Measurements from ENCODE around the gene KIF1A.

KIF1A gene

DNA sequence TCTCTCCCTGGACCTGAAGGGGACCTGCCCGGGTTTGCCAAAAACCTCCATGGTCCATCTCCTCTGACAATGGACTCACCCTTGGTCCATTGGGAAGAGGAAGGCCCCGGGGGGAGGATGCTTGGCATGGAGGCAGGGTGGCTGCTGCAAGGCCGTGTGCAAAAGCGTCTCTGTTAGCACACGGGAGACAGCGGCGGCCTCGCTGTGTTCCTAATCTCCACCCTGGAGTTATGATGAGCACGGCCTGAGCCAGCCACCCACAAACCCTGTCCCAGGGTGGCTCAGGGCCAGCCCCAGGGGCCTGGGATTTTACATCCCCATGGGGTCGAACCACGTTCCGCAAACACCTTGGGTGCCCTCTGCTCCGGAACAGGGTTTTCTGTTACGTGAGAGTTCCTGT lies 92.6 kb downstream of the KIF1A start:
- H3K4me1 ChIP-seq (ENCODE audit: control insufficient read depth, insufficient read depth, low read length) = no peaks in the 10 kb centered on the region

DNA sequence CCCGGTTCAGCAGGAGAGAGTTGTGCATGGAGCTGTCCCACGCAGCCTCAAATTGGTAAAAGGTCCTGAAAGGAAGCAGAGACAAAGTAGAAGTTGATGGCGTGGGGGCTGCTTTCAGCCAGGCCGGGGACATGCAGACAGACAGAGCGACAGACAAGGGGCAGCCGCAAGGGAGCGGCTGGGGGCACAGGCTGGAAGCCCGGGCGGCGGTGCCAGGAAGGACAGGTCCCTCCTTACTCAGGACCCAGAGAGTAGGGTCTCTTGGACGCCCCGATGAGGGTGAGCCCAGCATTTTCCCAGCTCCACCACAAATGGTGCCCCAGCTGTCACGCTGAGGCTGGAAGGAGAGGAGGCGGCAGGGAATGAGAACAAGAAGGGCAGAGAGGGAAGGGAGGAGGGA lies 93.1 kb downstream of the KIF1A start:
- peaks cover 4% of the 10 kb centered on the region for H3K27me3 ChIP-seq (ENCODE audit: control insufficient read depth, insufficient read depth, low read length)
- H3K4me1 ChIP-seq (ENCODE audit: control insufficient read depth, insufficient read depth, low read length) = no peaks in the 10 kb centered on the region
- H3K9me3 ChIP-seq (ENCODE audit: control insufficient read depth, low read length) = no peaks in the 10 kb centered on the region
- no peak overlapping the region for H3K9ac ChIP-seq (ENCODE audit: low read length)
- H3K36me3 ChIP-seq (ENCODE audit: control insufficient read depth, insufficient read depth, low read length) = no peaks in the 10 kb centered on the region
- no peak overlapping the region for H3K4me3 ChIP-seq (ENCODE audit: low read length)

More for the DNA sequence above, 92.6 kb downstream of the KIF1A start:
- Histone ChIP-seq H3K4me3 (ENCODE audit: low read length) (no peak overlapping the region), H3K9ac (ENCODE audit: low read length) (no peak overlapping the region), H3K9me3 (ENCODE audit: control insufficient read depth, low read length) (no peaks in the 10 kb centered on the region), H3K36me3 (ENCODE audit: control insufficient read depth, insufficient read depth, low read length) (no peaks in the 10 kb centered on the region), H3K27me3 (ENCODE audit: control insufficient read depth, insufficient read depth, low read length) (peaks cover 4% of the 10 kb centered on the region)

DNA sequence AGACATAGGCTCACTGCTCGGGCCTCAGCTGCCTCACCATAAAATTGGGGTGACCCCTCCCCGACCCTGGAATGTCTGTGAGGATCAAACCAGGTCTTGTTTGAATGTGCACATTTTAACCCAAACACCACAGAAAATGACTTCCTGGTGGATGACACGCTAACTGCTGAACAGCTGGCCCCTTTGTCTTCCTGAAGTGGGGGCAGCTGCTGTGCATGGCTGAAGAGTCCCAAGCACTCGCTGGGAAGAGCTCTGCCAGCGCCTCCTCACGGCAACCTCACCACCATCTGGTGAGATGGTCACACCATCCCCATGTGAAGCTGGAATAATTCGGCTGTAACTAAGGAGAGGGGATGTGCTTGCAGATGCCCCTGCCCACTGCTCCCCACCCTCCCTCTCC lies 94.3 kb downstream of the KIF1A start:
- H3K9me3 ChIP-seq (ENCODE audit: control insufficient read depth, low read length) = no peaks in the 10 kb centered on the region
- no peaks in the 10 kb centered on the region for H3K4me1 ChIP-seq (ENCODE audit: control insufficient read depth, insufficient read depth, low read length)
- no peaks in the 10 kb centered on the region for H3K36me3 ChIP-seq (ENCODE audit: control insufficient read depth, insufficient read depth, low read length)
- no peak overlapping the region for H3K4me3 ChIP-seq (ENCODE audit: low read length)
- peaks cover 2% of the 10 kb centered on the region for H3K27me3 ChIP-seq (ENCODE audit: control insufficient read depth, insufficient read depth, low read length)
- no peak overlapping the region for H3K9ac ChIP-seq (ENCODE audit: low read length)

DNA sequence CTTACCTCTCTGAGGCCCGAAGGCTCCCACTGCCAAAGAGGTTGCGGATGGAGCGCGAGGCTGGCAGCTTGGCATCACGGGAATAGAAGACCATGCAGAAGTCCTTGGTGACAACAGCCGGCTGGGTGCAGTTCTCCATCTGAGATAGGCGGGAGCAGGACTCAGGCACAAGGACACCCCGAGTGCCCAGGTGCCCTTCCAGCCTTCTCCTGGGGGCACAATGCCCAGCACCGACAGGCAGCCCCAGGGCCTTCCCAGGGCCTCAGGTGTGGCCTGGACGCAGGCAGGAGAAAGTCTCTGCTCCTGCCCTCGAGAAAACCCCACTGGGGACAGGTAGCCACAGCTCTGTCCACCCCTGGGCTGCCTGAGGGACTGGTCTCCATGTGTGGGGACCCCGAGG lies 94.8 kb downstream of the KIF1A start:
- no peaks in the 10 kb centered on the region for H3K9me3 ChIP-seq (ENCODE audit: control insufficient read depth, low read length)
- H3K4me1 ChIP-seq (ENCODE audit: control insufficient read depth, insufficient read depth, low read length) = no peaks in the 10 kb centered on the region
- no peak overlapping the region for H3K4me3 ChIP-seq (ENCODE audit: low read length)
- H3K36me3 ChIP-seq (ENCODE audit: control insufficient read depth, insufficient read depth, low read length) = no peaks in the 10 kb centered on the region
- no peak overlapping the region for H3K9ac ChIP-seq (ENCODE audit: low read length)
- H3K27me3 ChIP-seq (ENCODE audit: control insufficient read depth, insufficient read depth, low read length) = no peaks in the 10 kb centered on the region

DNA sequence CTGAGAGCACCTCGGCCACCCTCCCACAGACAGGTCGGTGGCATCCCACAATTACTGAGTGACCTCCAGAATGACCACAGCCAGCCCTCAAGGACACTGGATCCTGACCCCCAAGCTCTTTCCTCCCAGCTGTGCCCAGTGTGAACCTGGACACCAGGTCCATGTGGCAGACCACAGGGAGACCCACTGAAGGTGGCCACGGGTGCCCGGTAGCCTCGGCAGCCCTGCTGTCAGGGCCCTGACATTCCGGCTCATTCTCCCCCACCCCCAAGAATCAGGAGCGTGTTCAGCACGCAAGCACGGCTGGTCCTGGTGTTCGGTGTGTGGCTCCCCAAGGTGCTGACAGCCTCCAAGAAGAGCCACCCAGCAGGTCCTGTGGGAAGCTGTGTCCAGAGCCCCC lies 95.6 kb downstream of the KIF1A start:
- Histone ChIP-seq H3K4me1 (ENCODE audit: control insufficient read depth, insufficient read depth, low read length) (no peaks in the 10 kb centered on the region), H3K9me3 (ENCODE audit: control insufficient read depth, low read length) (no peaks in the 10 kb centered on the region), H3K9ac (ENCODE audit: low read length) (no peak overlapping the region), H3K4me3 (ENCODE audit: low read length) (no peak overlapping the region), H3K36me3 (ENCODE audit: control insufficient read depth, insufficient read depth, low read length) (no peaks in the 10 kb centered on the region), H3K27me3 (ENCODE audit: control insufficient read depth, insufficient read depth, low read length) (no peaks in the 10 kb centered on the region)

DNA sequence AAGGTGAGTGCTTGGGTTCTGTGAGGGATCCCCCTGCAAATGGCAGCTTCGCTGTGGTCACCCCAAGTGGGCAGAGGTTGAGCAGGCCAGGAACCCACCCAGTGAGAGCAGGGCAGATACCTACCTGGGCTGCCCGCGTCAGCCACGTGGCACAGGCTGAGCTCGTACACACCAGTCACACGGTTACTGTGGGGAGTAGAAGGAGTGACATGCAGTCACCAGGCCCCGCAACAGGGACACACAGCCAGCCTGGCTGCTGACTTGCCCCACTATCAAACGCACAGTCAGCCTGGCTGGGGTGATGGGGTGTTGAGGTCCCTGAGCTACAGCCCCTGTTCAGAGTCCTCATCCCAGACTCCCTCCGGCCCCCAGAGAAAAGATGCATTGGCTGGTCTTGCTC lies 96.2 kb downstream of the KIF1A start:
- Histone ChIP-seq H3K27me3 (ENCODE audit: control insufficient read depth, insufficient read depth, low read length) (no peaks in the 10 kb centered on the region), H3K9ac (ENCODE audit: low read length) (no peak overlapping the region), H3K4me3 (ENCODE audit: low read length) (no peak overlapping the region), H3K4me1 (ENCODE audit: control insufficient read depth, insufficient read depth, low read length) (no peaks in the 10 kb centered on the region), H3K36me3 (ENCODE audit: control insufficient read depth, insufficient read depth, low read length) (no peaks in the 10 kb centered on the region), H3K9me3 (ENCODE audit: control insufficient read depth, low read length) (no peaks in the 10 kb centered on the region)

DNA sequence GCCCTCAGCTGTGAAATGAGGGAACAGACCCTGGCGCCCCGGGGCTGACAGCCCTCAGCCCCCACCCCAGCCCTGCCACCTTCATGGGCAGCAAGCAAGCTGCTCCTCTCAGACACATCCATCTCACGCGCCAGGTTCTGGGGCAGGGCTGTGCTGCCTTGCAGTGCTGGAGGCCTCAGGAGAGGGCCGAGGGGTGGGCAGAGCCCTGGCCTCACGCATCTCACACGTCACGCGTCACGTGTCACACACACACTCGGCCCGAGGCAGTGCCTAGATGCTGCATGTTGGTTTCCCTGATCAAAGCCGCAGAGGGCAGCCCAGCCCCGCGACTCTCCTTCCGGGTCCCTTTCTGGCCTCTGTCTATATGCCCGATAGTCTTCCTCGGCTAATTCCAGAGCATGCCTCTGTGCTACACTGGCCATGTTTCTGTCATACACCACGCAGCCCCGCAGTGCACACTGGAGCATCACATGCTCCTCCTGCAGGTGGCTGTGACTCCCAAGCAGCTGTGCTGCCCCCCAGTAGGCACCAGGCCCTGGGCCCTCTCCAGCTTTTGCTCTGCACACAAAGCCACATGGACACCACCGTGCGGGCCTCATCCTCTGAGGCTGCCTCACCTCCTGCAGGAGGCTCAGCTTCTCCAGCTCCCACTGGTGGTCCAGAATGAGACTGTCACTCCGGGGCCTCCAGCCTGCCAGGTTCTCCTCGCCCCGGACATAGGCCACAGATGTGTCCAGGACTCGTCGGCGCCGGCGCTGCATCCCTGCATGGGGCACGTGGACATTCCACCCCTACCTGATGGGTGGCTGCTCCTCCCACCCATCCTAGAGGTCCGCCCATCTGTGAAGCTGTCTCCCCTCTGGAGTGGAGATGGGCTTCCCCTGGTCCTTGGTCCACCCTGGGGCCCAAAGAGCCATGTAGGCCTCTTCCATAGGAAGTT lies 97.0 kb downstream of the KIF1A start:
- no peaks in the 10 kb centered on the region for H3K9me3 ChIP-seq (ENCODE audit: control insufficient read depth, low read length)
- H3K4me1 ChIP-seq (ENCODE audit: control insufficient read depth, insufficient read depth, low read length) = no peaks in the 10 kb centered on the region
- H3K9ac ChIP-seq (ENCODE audit: low read length) = no peak overlapping the region
- no peaks in the 10 kb centered on the region for H3K27me3 ChIP-seq (ENCODE audit: control insufficient read depth, insufficient read depth, low read length)
- H3K4me3 ChIP-seq (ENCODE audit: low read length) = no peak overlapping the region
- no peaks in the 10 kb centered on the region for H3K36me3 ChIP-seq (ENCODE audit: control insufficient read depth, insufficient read depth, low read length)

DNA sequence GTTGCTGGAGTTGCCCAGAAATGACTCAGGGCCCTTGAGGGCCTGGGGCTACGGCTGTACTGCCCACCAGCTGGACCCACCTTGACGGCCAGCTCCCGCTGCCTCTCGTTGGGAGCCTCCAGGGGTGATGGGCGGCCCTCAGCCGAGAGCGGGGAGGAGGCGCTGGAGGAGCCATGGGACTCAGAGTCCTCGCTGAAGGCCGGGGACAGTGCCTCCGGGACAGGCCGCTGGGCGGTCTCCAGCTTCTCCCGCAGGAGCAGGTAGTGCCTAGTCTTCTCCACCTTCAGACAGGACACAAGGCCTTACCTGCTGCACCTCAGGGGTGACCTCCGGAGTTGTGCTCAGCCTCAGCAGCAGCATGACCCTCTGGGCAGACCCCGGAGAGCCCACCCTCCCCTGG lies 97.6 kb downstream of the KIF1A start:
- H3K9me3 ChIP-seq (ENCODE audit: control insufficient read depth, low read length) = no peaks in the 10 kb centered on the region
- no peaks in the 10 kb centered on the region for H3K36me3 ChIP-seq (ENCODE audit: control insufficient read depth, insufficient read depth, low read length)
- H3K4me3 ChIP-seq (ENCODE audit: low read length) = no peak overlapping the region
- peaks cover 3% of the 10 kb centered on the region for H3K27me3 ChIP-seq (ENCODE audit: control insufficient read depth, insufficient read depth, low read length)
- no peak overlapping the region for H3K9ac ChIP-seq (ENCODE audit: low read length)
- H3K4me1 ChIP-seq (ENCODE audit: control insufficient read depth, insufficient read depth, low read length) = no peaks in the 10 kb centered on the region

DNA sequence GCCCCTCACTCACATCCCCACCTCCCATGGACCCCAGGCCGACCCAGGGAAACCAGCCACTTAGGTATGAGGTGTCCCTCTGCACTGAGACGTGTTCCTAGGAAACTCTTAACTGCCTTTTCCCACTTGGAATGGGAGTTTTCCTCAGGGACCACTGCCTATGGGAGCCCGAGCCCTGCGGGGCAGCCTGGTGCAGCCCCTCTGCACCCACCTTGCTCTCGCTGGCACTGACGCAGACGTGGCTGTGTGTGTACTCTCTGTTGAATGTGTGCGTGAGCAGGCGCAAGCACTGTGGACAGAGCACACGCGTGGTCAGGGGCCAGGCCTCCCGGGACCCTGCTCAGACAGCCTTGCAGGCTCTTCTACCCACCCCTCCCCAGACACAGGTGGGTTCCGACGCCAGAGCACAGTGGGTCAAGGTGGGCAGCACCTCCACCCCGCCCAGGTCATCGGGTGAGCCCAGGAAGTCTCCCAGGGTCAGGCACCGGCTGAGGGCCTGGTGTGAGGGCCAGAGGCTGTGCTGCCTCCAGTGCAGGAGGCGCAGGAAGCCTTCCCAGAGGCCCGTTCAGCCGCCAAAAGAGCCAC lies 98.3 kb downstream of the KIF1A start:
- Histone ChIP-seq H3K9me3 (ENCODE audit: control insufficient read depth, low read length) (no peaks in the 10 kb centered on the region), H3K36me3 (ENCODE audit: control insufficient read depth, insufficient read depth, low read length) (no peaks in the 10 kb centered on the region), H3K9ac (ENCODE audit: low read length) (no peak overlapping the region), H3K27me3 (ENCODE audit: control insufficient read depth, insufficient read depth, low read length) (peaks cover 3% of the 10 kb centered on the region), H3K4me1 (ENCODE audit: control insufficient read depth, insufficient read depth, low read length) (no peaks in the 10 kb centered on the region), H3K4me3 (ENCODE audit: low read length) (no peak overlapping the region)

DNA sequence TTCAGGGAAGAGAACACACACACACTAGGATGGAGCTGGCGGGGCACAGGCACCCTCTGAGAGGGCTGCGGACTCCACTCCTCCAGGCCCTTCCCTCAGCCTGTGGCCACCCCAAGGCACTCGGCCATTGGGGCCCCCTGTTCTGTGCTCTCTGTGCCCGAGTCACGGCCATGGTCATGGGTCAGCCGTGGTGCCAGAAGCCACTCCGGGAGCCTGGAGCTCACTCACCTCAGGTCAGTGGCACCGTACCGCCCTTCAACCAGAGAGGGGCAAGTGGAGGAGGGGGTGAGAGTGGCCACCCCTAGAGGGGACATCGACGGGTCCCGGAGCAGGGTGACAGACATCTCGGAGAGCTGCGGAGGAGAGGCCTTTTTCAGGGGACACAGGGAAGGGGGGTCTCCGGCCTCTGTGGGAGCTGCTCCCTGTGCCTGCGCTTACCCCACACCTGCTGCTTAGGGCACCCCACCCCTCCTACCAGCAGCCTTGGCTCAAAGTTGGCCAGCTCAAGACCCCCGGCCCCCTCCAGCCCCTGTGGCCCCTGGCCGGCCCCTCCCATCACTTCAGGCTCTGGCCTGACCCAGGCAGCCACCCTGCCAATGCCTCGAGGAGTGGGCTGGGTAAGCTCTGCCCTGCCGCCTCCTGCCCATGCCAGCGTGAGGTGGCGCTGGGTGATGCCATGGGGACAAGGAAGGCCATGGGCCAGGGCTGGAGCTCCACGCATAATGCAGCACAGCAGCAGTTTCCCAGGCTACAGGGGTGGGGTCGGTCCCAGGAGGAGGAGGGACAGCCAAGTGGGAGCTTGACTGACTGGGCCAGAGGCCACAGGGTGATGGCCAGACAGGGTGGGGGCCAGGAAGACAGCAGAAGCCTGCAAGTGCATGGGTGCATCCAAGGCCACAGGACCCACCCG lies 99.1 kb downstream of the KIF1A start:
- no peaks in the 10 kb centered on the region for H3K36me3 ChIP-seq (ENCODE audit: control insufficient read depth, insufficient read depth, low read length)
- H3K9ac ChIP-seq (ENCODE audit: low read length) = no peak overlapping the region
- H3K9me3 ChIP-seq (ENCODE audit: control insufficient read depth, low read length) = no peaks in the 10 kb centered on the region
- no peaks in the 10 kb centered on the region for H3K4me1 ChIP-seq (ENCODE audit: control insufficient read depth, insufficient read depth, low read length)
- peaks cover 3% of the 10 kb centered on the region for H3K27me3 ChIP-seq (ENCODE audit: control insufficient read depth, insufficient read depth, low read length)
- H3K4me3 ChIP-seq (ENCODE audit: low read length) = no peak overlapping the region

DNA sequence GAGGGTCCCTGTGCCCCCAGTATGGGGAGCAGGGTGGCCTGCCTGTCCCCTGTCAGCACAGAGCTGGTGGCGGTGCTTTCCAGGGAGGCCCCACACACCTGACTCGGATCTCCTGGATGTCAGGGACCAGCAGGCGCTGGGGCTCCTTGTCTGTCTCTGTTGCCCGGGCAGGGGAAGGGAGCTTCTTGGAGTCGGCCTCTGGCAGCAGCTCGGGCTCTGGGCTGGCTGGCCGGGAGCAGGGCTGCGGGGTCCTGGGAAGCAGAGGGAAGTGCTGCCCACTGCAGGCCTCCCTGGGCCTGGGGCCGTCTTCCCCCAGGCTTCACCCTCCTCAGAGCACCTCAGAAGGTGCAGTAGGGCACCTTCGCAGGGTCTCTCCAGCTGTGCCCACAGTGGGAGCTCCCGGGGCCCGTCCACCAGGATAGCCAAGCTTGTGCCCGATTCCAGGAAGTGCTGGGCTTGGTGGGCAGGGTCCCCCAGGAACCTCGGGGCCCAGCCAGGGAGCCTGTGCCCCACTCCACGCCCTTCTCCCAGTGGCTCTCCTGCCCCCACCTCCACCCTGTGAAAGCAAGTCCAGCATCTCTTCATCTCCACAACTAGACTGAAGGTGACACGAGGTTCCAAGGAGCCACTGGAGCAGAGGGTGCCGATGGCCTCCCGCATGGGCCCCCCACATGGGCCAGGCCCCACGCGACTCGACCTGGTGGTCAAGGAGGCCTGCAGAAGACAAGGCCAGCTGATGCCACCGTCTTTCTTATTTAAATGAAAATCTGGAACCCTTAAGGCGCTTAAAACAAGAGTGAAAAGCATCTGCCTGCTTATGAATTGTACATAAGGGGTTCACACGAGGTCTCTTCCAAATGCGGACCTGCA lies 100.1 kb downstream of the KIF1A start:
- Histone ChIP-seq H3K4me3 (ENCODE audit: low read length) (no peak overlapping the region), H3K36me3 (ENCODE audit: control insufficient read depth, insufficient read depth, low read length) (no peaks in the 10 kb centered on the region), H3K4me1 (ENCODE audit: control insufficient read depth, insufficient read depth, low read length) (no peaks in the 10 kb centered on the region), H3K9me3 (ENCODE audit: control insufficient read depth, low read length) (no peaks in the 10 kb centered on the region), H3K27me3 (ENCODE audit: control insufficient read depth, insufficient read depth, low read length) (peaks cover 6% of the 10 kb centered on the region), H3K9ac (ENCODE audit: low read length) (no peak overlapping the region)
